ENCODE measurements around the gene NLRP7. TPM values are rescaled to one million over a fixed set of nuclear protein-coding genes. Genes with fewer than 3 reads are reported as not detected.
A peak's percentile ranks its signal among the peaks of the same experiment; 100 is the strongest.
"Not testable (repeated sequence)": the region's sequence is repeated elsewhere in the genome, so short reads cannot be mapped to it uniquely, and the experiment has no call there.

Gene NLRP7
- polyA plus RNA-seq, 5 donors, result 0.07 to 0.11 TPM; not detected in 3

DNA sequence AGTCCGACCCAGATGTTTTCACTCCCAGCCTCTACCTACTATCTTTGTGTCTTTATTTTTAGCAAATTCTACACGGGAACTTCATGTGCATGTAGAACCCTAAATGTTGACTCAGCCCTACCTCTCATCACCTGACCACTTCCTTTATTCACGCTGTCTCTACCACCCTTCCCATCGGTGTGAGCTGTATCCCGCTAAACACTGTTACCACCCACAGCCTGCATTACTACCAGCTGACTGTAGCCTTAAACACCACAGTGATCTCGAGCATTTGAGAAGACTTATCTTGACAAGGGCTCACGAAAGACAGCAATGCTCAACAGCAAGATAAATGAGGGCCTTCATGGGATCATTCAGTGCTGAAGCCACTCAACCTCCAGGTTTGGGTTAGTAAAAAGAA is 26.2 kb downstream of the NLRP7 start:
- no peak for DNase-seq

DNA sequence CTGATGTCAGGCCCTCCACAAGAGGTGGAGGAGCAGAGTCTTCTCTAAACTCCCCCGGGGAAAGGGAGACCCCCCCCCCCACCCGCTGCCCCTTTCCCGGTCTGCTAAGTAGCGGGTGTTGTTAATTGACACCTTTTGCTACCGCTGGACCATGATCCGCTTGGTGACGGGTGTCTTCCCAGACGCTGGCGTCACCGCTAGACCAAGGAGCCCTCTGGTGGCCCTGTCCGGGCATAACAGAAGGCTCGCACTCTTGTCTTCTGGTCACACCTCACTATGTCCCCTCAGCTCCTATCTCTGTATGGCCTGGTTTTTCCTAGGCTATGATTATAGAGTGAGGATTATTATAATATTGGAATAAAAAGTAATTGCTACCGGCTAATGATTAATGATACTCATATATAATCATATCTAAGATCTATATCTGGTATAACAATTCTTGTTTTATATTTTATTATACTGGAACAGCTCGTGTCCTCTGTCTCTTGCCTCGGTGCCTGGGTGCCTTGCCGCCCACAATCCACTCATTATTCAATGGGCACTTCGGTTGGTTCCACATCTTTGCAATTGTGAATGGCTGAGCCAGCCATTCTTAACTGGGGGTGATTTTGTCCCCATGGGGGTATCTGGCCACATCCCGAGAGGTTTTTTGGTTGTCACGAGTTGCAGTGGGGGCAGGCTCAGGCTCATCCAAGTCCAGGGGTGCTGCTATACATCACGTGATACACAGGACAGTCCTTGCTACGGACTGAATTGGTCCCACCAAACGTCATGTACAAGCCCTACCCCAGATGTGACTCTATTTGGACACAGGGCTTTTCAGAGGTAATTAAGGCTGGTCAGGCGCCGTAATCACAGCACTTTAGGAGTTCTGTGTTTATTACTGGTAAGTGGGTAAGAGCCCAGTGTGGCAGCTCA is 27.4 kb downstream of the NLRP7 start:
- DNase-seq, result not testable (repeated sequence)

DNA sequence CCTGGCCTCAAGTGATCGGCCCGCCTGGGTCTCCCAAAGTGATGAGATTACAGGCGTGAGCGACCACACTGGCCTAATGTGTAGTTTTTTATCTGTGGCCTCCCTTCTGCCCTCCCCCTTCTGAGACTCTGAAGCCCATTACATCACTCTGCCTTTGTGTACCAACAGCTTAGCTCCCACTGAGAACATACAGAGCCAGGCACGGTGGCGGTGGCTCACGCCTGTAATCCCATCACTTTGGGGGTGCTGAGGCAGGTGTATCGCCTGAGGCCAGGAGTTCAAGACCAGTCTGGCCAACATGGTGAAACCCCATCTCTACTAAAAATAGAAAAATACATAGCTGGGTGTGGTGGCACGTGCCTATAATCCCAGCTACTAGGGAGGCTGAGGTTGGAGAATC is 28.8 kb downstream of the NLRP7 start:
- no peak for DNase-seq

DNA sequence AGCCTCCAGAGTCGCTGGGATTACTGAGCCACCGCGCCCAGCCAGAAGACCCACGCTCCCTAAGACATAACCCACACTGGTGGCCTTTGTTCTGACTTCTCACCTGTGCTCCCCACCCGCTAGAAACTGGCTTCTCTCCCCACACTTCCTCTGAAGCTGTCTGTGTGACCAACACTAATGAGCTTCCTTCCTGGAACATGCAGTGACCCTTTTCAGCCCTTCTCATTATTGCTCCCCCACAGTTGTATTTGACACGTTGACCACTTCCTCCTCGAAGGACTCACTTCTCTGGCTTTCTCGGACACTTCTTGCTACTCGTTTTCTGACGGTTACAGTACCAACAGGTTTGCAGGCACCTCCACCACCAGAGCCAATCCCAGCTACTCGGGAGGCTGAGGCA is 30.5 kb downstream of the NLRP7 start:
- DNase-seq, result no peak

DNA sequence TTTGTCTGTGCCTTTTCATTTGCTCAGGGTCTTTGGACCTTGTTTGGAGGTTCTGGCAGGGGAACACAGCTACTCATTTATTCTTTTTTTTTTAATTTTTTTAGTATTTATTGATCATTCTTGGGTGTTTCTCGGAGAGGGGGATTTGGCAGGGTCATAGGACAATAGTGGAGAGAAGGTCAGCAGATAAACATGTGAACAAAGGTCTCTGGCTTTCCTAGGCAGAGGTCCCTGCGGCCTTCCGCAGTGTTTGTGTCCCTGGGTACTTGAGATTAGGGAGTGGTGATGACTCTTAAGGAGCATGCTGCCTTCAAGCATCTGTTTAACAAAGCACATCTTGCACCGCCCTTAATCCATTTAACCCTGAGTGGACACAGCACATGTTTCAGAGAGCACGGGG is 39.4 kb downstream of the NLRP7 start:
- DNase-seq, result not testable (repeated sequence)

DNA sequence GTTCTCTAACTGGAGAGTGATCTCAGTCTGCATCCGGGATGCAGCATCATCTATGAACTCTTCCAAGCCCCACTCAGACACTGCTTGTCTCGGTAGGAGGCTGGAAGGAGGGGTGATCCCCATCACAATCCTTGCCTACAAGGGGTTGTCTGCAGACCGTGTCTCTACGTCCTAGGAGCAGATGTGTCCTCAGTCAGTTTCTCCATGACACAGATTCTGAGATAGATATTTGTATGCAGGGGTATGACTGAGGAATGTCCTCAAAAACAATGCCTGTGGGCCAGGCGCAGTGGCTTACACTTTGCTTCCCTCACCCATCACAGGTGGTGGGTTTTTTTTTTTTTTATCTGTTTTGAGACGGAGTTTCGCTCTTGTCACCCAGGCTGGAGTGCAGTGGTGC is 40.5 kb downstream of the NLRP7 start:
- no peak for DNase-seq

DNA sequence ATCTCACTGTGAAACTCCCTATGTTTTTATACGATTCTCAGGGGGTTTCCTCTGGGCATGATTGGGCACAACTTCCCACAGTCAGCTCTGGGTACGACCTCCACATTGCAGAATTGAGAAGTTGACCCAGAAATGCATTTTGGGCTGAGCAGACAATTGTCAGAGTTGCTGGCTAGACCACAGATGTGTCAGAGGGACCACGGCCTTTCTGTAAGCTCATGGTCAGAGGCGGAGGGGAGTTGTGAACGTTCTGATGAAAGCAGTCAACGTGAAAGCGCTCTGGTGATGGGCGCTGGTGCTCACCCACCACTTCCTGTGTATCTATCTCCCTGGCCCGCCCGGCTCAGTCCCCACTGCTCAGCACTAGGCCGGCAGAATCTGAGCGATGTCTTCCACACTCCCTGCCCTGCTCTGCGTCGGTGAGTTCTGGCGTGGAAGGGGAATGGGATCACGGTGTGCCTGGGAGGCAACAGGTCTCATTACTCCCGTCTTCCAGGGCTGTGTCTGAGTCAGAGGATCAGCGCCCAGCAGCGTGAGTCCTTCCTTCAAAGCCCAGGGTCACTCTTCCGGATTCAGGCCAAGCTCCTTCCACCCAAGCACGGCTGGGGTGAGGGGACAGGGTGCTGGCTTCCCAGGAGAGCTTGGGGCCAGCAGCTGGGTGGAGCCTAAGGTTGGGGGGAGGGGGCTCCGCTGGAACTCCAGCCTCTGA is 41.4 kb downstream of the NLRP7 start, which contains the start of gene NCR1:
Gene NCR1 (plus strand): TSS at position 346 of the 709 bp plus-strand sequence. CDS start 40 bp downstream, at position 386.
- no peak for DNase-seq

DNA sequence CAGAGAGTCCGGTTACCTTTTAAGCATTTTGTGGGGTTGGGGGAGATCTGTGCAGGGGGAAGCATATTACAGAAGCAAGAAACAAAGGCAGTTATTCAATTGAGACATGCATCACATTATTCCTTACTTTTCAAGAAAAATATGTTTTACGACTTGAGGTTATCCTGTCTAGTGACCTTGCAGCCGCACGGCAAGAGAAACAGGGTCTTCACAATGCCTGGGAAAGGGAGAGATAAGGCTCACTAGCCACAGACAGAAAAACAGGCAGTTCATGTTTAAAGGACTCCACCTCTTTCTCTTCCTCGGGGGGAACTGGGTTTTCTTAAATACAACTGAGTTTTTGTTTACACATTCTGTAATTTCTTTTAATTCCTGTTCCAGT is 41.9 kb downstream of the NLRP7 start:
- no peak for DNase-seq

DNA sequence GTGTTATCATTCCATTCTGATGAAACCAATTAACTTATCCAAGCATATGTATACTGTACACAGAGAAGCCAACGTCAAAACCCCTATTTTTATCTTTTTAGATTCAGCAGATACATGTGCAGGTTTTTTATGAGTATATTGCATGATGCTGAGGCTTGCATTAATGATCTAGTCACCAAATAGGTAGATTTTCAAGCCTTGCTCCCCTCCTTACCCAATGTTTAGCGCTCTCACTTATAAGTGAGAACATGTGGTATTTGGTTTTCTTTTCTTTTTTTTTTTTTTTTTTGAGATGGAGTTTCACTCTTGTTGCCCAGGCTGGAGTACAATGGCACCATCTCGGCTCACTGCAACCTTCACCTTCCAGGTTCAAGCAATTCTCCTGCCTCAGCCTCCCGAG is 43.1 kb downstream of the NLRP7 start:
- DNase-seq, result not testable (repeated sequence)

DNA sequence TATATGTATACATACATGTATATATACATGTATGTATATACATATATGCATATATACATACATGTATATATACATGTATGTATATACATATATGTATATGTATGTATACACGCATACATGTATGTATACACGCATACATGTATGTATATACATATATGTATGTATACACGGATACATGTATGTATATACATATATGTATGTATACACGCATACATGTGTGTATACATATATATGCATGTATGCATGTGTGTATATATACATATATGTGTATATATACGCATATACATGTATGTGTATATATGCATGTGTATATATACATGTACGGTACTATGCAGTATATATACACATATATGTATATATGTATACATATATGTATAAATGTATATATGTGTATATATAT is 44.0 kb downstream of the NLRP7 start:
- DNase-seq, result no peak

DNA sequence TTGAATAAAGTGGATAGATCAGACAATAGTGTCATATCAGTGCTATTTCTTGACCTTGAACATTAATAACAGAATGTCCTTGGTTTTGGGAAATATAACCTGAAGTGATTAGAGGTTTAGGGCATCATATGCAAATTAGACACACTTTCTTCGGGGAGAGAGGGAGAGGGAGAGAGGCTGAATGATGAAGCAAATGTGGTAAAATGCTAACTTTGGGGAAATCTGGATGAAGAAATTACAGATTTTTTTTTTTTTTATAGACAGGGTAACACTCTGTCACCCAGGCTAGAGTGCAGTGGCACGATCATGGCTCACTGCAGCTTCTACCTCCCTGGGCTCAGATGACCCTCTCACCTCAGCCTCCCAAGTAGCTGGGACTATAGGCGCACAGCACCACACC is 45.3 kb downstream of the NLRP7 start:
- DNase-seq, result no peak

DNA sequence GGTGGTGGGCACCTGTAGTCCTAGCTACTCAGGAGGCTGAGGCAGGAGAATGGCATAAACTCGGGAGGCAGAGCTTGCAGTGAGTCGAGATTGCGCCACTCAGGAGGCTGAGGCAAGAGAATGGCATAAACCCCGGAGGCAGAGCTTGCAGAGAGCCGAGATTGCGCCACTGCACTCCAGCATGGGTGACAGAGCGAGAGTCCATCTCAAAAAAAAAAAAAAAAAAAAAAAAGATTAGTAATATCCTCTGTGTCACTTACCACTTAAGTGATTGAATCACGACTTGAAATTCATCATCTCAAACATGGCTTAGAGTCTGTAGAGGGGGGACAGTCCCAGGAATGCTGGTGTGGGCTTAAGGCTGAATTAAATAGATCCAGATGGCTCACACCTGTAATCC is 46.2 kb downstream of the NLRP7 start:
- DNase-seq, result not testable (repeated sequence)

DNA sequence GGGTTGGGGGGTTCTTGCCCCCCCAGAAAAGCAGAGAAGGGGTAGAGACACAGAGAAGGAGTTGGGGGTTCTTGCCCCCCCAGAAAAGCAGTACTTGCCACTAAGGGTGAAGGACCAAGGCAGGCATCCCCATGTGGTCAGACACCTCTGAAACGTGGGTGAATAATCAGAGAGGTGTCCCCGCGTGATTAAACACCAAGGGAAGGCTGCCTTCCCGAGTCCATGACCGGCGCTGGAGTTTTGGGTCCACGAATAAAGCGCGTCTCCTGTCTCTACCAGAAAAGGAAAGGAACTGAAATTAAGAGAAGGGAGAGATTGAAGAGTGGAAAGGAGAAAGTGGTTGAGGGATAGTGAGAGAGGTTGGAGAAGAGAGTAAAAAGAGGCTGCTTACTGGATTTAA is 47.7 kb downstream of the NLRP7 start:
- DNase-seq, result not testable (repeated sequence)

DNA sequence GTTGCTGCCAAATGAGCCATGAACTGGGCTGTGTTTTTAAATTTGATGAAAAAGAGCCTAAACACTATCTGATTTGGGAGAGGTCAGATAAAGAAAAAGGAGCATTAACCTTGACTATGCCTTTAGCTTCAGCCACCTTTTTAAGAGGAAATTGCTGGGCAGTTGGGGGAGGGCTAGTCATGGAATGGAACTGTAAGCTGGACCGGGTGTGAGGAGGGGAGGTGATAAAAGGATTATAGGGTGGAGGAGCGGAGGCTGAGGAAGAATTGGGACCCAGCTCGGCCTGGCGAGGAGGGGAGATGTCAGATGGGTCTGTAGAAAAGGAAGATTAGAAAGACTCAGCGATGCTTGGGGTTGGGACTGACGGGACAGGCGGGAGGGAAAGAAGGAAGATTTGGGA is 48.6 kb downstream of the NLRP7 start:
- not testable (repeated sequence) for DNase-seq

DNA sequence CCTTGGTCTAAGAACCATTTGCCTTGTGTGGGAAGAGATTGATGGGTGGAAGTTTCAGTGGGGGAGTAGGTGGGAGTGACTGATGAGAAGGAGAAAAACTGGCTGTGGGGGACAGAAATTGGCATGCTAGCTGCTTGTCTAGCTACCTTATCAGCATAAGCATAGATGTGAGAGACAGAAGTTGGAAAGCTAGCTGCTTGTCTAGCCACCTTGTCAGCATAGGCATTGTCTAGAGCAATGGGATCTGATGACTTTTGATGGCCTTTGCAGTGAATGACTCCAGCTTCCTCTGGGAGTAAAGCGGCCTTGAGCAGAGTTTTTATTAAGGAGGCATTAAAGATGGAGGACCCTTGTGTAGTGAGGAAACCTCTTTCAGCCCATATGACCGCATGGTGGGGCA is 51.3 kb downstream of the NLRP7 start:
- DNase-seq, result no peak

DNA sequence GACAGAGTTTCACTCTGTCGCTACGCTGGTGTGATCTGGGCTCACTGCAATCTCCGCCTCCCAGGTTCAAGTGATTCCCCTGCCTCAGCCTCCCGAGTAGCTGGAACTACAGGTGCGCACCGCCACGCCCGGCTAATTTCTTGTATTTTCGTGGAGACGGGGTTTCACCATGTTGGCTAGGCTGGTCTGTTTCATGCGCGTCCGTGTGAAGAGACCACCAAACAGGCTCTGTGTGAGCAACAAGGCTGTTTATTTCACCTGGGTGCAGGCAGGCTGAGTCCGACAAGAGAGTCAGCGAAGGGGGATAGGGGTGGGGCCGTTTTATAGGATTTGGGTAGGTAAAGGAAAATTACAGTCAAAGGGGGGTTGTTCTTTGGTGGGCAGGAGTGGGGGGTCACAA is 53.2 kb downstream of the NLRP7 start:
- DNase-seq, result not testable (repeated sequence)

DNA sequence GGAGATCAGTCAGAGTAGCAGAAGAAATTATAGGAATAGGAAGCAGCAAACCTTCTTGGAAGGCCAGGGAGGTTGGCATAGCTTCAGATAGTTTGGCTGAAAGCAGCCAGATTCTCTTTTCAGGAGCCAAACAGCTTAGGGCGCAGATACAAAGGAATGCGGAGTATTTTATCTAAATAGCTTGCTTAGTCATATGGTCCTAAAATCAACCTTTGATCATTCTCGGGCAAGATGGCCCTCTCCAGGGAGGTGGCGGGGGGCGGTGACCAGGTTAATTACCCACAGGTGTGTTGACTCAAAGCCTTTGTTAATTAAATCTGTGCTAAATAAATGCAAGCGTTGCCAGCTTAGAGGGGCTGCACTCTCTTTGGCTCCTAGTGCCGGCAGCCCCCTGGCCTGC is 53.9 kb downstream of the NLRP7 start:
- DNase-seq, result peak in 1 of 2 donors; percentile 16

DNA sequence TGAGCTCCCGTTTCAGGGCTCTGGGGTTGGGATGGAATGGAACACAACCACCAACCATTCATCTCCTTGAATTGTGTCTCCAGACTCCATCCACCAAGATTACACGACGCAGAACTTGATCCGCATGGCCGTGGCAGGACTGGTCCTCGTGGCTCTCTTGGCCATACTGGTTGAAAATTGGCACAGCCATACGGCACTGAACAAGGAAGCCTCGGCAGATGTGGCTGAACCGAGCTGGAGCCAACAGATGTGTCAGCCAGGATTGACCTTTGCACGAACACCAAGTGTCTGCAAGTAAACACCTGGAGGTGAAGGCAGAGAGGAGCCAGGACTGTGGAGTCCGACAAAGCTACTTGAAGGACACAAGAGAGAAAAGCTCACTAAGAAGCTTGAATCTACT is 57.8 kb downstream of the NLRP7 start:
- no peak for DNase-seq

DNA sequence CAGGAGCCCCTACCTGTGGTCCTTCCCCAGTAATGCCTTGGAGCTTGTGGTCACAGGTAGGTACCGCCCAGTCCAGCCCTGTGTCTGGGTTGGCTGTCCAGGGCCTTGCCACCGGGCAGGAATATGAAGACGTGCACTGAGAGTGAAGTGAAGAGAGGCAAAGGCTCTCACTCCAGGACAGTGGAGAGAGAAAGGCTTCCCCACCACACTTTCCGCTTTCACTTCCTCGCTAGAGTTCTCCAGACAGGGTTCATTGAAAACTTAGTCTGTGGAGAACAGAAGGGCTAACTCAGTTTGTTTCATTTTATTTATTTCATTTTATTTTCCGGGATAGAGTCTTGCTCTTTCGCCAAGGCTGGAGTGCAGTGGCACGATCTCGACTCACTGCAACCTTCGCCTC is 59.1 kb downstream of the NLRP7 start:
- DNase-seq, result no peak

DNA sequence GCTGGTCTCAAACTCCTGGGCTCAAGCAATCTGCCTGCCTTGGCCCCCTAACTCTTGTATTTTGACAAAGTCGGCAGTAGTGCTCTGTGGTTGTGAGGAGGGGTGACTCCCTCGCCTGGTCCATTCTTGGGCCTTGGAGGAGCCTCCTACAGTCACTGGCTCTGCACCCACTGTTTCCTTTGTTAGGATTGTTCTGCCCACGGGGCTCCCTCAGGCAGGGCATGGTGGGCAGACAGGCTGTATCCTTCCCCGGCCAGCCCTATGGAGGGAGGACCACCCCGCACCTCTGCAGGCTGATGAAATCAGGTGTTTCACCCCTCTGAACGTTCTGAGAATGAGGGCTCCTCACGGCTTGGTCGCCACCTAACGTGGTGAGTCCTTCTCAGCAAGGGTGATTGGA is 64.1 kb downstream of the NLRP7 start:
- DNase-seq, result no peak

DNA sequence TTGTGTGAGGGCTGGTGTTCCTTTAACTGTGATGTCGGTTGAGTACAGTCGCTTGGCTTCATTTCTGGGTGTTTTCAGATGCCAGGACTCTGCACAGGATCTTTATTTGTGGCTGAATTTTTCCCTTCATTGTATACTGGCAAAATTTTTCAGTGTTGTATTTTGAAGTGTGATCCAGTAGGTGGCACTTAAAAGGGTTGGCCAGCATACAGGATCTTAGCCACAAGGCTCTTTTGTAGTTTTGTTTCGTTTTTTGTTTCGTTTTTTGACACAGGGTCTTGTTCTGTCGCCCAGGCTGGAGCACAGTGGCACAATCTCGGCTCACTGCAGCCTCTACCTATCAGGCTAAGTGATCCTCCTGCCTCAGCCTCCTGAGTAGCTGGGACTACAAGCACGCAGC is 64.6 kb downstream of the NLRP7 start:
- no peak for DNase-seq

DNA sequence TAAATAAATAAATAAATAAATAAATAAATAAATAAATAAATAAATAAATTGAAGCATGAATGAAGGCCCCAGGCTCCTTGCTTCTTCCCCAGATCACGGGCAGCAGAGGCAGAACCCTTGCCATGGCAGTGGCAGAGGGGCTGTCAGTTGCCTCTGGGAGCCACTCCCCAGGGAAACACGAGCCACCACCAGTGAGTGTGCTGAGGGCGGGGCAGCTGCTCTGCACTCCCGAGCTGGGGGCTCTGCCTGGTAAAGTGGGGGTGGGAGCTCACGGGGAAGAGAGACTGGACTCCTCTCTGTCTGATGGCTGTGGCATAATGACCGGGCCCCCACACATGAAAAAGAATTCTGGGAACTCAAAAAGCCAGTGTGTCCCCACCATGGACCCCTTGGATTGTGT is 65.4 kb downstream of the NLRP7 start:
- DNase-seq, result no peak

DNA sequence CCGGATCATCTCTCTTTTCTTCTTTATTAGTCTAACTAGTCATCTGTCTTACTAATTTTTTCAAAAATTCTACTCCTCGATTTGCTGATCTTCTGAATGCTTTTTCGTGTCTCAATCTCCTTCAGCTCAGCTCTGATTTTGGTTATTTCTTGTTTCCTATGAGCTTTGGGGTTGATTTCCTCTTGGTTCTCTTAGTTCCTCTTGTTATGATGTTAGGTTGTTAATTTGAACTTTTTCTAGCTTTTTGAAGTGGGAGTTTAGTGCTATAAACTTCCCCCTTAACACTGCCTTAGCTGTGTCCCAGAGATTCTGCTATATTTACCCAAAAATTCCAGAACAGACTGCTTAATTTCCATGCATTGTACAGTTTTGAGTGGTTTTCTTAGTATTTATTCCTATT is 69.9 kb downstream of the NLRP7 start:
- DNase-seq, result no peak

All from right lung (tissue), 5 donors.